OCI-LY1 (cell line): ENCODE data around the gene CDC27.
"Not testable (repeated sequence)": the region's sequence is repeated elsewhere in the genome, so short reads cannot be mapped to it uniquely, and the experiment has no call there.

ENCODE experiments used
- EZH2 ChIP-seq: fragments of 200-600 bp; sonication (generic), shearing (Covaris generic); IDR thresholded peaks from 2 replicates; pipeline ENCODE4 v1.8.0; 2017; ENCODE audit warnings: borderline replicate concordance, mixed run types, mild to moderate bottlenecking, antibody characterized with exemption, low read length, moderate library complexity, mixed read lengths
- TF ChIP-seq, protein P1 (sequence below): fragments of 200-600 bp; sonication (generic), shearing (Covaris generic); IDR thresholded peaks from 2 replicates; pipeline ENCODE4 v1.5.1; 2017; ENCODE audit warnings: mild to moderate bottlenecking, antibody characterized with exemption, low read length, moderate library complexity, mixed read lengths

DNA sequence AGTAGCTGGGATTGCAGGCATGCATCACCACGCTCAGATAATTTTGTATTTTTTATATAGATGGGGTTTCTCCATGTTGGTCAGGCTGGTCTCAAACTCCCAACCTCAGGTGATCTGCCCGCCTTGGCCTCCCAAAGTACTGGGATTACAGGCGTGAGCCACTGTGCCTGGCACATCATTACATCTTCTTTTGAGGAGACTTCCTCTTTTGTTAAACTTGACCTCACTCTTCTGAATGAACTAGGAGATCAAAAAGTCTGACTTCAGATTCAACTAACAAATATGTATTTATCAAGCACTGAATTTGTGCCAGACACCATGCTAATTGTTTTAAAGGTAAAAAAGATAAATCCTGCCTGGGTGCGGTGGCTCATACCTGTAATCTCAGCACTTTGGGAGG lies 27.7 kb upstream of the CDC27 start:
- TF ChIP-seq, protein P1, sequence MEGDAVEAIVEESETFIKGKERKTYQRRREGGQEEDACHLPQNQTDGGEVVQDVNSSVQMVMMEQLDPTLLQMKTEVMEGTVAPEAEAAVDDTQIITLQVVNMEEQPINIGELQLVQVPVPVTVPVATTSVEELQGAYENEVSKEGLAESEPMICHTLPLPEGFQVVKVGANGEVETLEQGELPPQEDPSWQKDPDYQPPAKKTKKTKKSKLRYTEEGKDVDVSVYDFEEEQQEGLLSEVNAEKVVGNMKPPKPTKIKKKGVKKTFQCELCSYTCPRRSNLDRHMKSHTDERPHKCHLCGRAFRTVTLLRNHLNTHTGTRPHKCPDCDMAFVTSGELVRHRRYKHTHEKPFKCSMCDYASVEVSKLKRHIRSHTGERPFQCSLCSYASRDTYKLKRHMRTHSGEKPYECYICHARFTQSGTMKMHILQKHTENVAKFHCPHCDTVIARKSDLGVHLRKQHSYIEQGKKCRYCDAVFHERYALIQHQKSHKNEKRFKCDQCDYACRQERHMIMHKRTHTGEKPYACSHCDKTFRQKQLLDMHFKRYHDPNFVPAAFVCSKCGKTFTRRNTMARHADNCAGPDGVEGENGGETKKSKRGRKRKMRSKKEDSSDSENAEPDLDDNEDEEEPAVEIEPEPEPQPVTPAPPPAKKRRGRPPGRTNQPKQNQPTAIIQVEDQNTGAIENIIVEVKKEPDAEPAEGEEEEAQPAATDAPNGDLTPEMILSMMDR = not testable (repeated sequence)
- not testable (repeated sequence) for TF ChIP-seq EZH2
